Left colon (tissue), 2 donors: ENCODE data around the gene POLD4. TPM values are rescaled to one million over a fixed set of nuclear protein-coding genes. Genes with fewer than 3 reads are reported as not detected.
"Not testable (repeated sequence)": the region's sequence is repeated elsewhere in the genome, so short reads cannot be mapped to it uniquely, and the experiment has no call there.

Experiments used
- ATAC-seq: fragments of 200-7000 bp; cut with Tn5 transposase; one replicate; pipeline ENCODE4 v1.9.1; 2020; ENCODE audit warnings: mild to moderate bottlenecking, moderate library complexity
- DNase-seq, 2 donors: peaks; one replicate each; pipeline ENCODE4 v3.0.0-alpha.2; 2020
- intact Hi-C, 2 donors: fragments of 100-400 bp; cut with DNase I in 1 of 2; cut with micrococcal nuclease in 1 of 2; formaldehyde crosslinking; loops; one replicate each; pipeline versions ENCODE4 v1.11.2 to v1.14.0; 2022; cut with DNase I, micrococcal nuclease
- long read RNA-seq: library from polyadenylated mRNA; unstranded; transcript quantifications from one replicate; pipeline ENCODE4 v2.0.0, GENCODE V29; 2021
- total RNA-seq, 2 donors: library from RNA; stranded (reverse); fragmentation: NEBNext Ultra II Directional; extraction: Animal tissue kit (Norgen Biotek cat#: 25700); gene quantifications; one replicate each; pipeline ENCODE4 v1.2.1, GENCODE V29; 2021
- donor health status: DM: no; HTN: no; CAD: no.
- donor health status: DM: yes; HTN: yes; CAD: no.

Gene POLD4
- total RNA-seq: 100 to 1,000 TPM; 237 to 262 TPM
- long read RNA-seq, transcript POLD4-207 (4 exons, 584 nt): minor isoform, 6 of 105 reads
- long read RNA-seq, transcript POLD4-201 (4 exons, 918 nt): minor isoform, 35 of 105 reads
- long read RNA-seq, transcript POLD4-208 (4 exons, 904 nt): minor isoform, 7 of 105 reads
- long read RNA-seq, transcript POLD4-209 (2 exons, 860 nt): major isoform, 37 of 105 reads
- long read RNA-seq, partial matches to known transcripts: 8 of 105 reads
- long read RNA-seq, other reads (novel, unspliced or antisense): 3 of 105 reads

DNA sequence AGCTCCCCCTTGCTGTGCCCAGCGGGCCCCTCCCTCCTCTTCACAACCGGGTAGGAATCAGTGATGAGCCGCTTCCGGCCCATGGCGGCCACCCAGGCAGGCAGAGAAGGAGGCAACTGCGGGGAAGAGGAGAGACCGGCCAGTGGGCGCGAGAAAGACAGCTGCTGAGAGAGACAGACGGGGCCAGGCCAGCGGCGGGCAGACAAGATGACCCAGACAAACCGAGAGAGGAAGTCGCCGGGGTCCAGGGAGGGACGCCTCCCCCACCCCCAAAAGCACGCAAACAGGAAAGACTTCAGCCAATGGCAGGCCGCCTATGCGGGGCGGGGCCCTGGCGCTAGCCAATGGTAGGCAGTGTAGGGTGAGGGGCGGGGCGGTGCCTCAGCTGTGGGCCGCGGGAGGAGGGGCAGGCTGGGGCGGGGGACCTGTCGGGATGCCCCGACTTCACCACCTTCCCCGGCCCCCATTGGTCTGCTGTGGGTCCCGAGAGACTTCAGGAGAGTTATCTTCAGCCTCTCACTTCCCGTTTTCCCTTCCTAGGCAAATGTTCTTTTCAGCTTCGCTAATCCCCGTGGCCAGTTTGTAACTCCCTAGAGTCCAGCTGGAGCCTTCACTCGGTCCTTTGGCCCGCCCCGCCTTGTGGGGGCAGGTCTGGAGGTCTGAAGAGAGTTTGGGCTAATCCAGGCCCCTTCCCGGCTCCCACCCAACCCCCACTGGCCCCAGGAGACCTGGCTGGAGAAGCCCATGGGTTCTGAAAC lies at the start of gene POLD4:
TSS of gene POLD4 (minus strand) at position 230 of the 758 bp plus-strand sequence. CDS start at position 83, 147 bp downstream.
- peak; percentile 99 to 100 for DNase-seq

DNA sequence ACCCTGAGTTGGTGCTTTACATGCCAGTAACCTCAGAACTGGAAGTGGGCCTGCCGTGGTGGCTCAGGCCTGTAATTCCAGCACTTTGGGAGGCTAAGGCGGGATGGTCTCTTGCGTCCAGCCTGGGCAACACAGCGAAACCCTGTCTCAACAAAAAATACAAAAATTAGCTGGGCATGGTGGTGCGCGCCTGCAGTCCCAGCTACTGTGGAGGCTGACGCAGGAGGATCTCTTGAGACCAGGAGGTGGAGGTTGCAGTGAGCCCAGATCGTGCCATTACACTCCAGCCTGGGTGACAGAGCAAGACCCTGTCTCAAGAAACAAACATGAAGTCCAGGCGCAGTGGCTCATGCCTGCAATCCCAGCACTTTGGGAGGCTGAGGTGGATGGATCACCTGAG lies 49.7 kb upstream of the POLD4 start:
- DNase-seq, intact Hi-C loops, ATAC-seq: not testable (repeated sequence)

More for the DNA sequence above, at the start of gene POLD4:
- peak; percentile 68 for ATAC-seq
- intact Hi-C loops: no loop called here

DNA sequence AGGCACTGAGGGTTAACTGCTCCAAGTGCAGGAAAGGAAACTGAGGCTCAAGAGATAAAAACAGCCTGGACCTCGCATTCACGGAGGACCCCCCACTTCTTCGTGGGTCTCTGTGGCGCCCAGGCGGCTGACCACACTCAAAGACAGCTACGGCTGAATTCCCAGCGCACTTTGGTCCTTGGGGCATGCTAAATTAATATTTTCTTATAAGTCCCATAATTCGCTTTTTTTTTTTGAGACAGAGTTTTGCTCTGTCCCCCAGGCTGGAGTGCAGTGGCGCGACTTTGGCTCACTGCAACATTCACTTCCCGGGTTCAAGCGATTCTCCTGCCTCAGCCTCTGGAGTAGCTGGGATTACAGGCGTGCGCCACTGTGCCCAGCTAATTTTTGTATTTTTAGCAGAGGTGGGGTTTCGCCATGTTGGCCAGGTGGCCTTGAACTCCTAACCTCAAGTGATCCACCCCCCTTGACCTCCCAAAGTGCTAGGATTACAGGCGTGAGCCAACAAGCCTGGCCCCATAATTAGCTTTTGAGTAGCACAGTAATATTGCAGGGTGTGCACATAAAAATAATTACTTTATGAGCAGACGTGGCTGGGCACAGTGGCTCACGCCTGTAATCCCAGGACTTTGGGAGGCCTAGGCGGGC lies 49.0 kb upstream of the POLD4 start:
- intact Hi-C loops, DNase-seq: not testable (repeated sequence)
- ATAC-seq: peak; percentile 39

DNA sequence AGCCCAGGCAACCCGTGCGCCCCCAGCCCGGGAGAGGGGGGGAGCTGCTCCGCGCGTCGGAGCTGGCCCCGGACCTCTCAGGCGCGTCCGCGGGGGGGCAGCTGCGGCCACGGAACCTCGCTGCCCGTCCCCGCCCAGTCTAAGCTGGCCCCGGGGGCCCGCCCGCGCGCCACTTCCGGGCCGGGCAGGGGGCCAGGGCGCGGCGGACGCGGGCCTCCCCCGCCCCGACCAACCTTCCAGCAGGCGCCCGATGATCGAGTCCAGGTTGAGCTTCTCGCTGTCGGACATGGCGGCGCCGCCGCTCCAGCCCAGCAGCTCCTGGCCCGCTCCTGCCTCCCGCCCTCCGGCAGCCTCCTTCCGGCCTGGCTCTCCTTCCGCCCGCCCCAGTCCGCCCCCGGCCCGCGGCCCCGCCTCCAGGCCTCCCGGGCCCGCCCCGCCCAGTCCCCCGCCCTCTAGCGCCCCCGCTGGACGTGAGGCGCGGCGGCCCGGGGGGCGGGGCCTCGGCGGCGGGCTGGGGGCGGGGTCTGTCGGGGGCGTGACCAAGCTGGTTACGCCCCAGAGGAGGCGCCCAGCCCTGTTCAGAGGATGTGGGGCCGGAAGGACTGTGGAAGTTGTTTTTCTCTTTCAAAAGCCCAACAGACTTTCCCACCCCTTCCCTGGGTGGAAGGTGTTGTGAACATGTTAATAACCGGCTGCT lies 48.3 kb upstream of the POLD4 start, which contains the start of gene PPP1CA:
TSS of gene PPP1CA (minus strand) at position 364 of the 697 bp plus-strand sequence. CDS start at position 288, 76 bp downstream.
- ATAC-seq (peak; percentile 81), DNase-seq (peak; percentile 87 to 92)
- intact Hi-C loops: no loop called here

DNA sequence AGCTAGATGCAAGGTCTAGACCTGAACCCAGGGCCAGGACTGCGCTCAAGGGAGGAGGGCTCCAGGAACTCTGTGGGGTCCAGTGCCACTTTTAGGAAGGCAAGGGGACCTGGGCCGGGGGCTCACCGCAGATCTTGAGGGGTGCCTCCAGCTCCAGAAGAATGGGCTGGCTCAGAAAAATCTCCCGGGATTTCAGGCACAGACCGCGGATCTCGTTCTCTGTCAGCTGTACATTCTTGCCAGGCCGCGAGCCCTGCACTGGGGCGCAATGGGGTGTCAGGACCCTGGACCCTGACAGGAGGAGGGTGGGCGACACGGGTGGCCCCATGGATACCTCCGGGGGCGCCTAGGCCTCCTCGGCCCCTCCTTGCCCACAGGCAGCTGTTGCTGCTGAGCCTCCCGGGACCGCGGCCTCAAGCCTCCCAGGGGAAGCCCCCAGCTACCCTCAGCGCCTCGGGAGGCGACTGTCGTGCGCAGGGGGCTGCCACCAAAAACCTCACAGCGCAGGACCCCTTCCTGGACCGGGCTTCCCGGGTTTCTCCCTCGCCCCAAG lies 47.7 kb upstream of the POLD4 start:
- intact Hi-C loops: no loop called here
- ATAC-seq: peak; percentile 0
- DNase-seq: no peak

DNA sequence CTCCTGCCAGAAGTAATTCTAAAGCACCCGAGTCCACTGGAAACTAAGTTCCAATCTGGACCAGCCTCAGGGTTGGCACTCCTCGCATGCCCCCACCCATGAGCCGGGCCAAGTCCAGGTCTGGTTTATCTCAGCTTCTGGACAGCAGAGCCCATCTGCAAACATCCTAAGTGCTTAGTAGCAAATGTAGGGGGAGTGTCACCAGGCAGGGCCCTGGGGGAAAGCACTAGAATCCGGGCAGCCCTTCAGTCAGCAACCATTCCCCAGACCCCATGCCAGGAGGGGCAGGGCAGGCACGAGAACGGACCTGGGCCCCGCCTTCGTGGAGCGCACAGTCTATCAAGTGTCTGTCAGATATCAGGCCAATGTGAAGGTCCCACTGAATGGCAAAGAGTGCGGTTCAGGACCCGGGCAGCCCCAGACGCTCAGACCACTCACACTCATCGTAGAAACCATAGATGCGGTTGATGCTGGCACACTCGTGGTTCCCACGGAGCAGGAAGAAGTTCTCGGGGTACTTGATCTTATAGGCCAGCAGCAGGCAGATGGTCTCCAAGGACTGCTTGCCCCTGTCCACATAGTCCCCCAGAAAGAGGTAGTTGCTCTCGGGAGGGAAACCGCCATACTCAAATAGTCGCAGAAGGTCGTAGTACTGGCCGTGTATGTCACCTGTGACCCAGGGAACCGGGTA lies 47.0 kb upstream of the POLD4 start:
- DNase-seq: peak in 1 of 2 donors; percentile 71
- intact Hi-C loops: no loop called here
- no peak for ATAC-seq

DNA sequence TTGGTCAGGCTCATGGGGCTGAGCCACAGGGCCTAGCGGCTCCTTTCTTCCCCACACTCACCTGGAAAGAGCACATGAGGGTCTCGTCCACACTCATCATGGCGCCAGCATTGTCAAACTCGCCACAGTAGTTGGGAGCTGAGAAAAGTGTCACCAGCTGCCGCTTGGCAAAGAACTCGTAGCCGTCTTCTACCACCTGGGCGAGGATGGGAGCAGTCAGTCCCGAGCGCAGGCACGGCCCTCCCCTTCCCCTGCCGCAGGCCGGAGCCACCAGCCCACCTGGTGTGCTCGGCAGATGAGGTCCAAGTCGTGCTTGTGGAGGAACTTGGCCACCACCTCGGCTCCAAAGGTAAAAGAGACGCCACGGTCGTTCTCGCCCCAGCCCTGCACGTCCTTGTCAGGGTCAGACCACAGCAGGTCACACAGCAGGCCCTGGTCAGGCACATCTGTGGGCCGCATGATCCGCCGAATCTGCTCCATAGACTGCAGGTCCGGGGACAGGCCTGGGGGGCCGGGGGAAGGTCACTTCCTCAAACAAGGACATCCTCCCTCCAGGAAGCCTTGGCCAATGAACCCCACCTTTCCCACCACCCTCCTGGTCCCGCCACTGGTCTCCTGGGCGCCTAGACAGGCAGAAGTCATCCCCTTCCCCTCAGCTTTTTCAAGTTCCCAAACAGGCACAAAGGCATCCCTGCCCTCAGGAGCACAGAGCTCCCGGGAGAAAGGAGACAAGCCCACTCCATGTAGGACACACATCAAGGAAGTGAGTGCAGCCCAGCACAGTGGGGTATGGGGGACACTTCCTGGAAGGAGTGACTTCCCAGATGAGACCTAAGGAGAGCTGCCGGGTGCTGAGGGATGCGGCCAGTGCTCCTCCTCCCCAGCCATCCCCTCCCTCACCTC lies 45.6 kb upstream of the POLD4 start:
- ATAC-seq (no peak), DNase-seq (no peak)
- intact Hi-C loops: loop anchor here in 1 of 2 donors (10.0 kb wide), 1 partner anchor 106 kb away; the partner anchor contains the start of genes CDK2AP2 and PITPNM1

DNA sequence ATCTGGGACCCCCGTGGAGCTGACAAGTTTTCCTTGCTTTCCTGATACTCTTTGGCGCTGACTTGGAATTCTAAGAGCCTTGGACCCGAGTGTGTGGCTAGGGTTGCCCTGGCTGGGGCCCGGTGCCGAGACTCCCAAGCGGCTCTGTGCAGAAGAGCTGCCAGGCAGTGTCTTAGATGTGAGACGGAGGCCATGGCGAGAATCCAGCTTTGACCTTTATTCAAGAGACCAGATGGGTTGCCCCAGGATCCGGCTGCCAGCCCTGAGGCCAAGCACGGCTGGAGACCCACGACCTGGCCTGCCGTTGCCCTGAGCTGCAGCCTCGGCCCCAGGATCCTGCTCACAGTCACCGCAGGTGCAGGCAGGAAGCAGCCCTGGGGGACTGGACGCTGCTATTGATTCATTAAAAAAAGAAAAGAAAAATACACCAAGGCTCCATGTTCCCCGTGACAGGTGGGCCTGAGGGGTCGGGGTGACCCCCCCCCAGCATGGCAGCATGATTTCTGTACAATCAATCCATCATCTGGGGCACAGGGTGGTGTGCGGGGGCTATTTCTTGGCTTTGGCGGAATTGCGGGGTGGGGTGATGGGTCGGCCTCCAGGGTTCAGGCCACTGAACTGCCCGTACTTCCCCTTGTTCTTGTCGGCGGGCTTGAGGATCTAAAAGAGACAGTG lies 44.8 kb upstream of the POLD4 start:
- DNase-seq: no peak
- ATAC-seq: no peak
- intact Hi-C loops: loop anchor here in 1 of 2 donors (10.0 kb wide), 1 partner anchor 107 kb away; the partner anchor contains the start of genes CDK2AP2 and PITPNM1

DNA sequence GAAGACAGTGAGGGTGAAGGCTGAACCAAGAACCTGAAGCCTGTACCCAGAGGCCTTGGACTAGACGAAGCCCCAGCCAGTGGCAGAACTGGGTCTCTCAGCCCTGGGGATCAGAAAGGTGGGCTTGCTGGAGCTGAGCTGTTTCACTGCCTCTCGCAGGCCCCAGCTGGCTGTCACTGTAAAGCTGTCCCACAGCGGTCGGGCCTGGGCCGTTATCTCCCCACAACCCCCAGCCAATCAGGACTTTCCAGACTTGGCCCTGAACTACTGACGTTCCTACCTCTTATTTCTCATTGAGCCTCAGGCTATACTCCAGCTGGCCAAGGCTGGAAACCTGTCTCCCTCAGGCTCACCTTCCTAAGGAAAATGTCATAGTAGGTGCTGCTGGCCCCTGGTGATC lies 44.2 kb upstream of the POLD4 start:
- DNase-seq (no peak), ATAC-seq (no peak)
- intact Hi-C loops: loop anchor here in 1 of 2 donors (10.0 kb wide), 1 partner anchor 107 kb away; the partner anchor contains the start of genes CDK2AP2 and PITPNM1

DNA sequence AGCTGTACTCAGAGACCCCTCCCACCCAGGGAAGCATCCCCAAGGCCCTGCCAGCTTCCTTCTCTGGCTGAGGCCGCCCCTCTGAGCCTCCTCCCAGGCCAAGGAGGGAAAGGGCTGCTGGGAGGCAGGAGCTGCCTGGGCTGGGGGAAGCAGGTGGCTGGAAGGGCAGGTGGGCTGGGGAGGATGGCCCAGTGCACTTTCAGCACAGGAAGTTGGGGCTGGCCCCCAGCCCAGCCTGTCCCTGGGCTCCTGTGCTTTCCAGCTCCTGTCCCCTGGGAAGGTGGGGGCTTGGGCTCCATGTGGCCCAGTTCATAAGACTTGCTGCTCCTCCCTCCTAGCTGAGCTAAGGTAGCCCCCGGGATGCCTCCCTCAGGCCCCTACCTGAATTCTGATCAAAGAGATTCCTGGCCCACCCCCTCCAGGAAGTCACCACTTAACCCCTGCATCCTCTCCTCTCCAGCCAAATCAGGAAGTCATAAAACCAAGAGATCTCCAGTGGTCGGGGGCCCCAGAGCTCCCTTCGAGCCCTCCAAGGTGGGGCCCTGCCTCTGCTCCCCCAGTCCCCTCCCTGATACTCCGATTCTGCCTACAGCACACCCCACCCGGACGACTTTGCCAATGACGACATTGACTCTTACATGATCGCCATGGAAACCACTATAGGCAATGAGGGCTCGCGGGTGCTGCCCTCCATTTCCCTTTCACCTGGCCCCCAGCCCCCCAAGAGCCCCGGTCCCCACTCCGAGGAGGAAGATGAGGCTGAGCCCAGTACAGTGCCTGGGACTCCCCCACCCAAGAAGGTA lies 43.4 kb upstream of the POLD4 start:
- intact Hi-C loops: loop anchor here in 1 of 2 donors (10.0 kb wide), 1 partner anchor 108 kb away; the partner anchor contains the start of genes CDK2AP2 and PITPNM1
- DNase-seq: no peak
- no peak for ATAC-seq

DNA sequence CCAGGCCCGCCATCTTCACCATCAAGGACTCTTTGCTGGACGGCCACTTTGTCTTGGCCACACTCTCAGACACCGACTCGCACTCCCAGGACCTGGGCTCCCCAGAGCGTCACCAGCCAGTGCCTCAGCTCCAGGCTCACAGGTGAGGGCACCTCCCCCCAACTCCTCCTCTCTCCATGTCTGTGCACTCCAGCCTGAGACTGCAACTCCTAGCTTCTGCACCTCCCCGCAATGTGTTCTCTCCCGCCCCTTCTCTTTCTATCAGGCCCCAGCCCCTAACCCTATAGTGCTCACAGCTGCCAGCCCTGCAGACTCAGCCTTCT lies 42.9 kb upstream of the POLD4 start:
- no peak for DNase-seq
- ATAC-seq: no peak
- intact Hi-C loops: loop anchor here in 1 of 2 donors (10.0 kb wide), 1 partner anchor 109 kb away; the partner anchor contains the start of genes CDK2AP2 and PITPNM1

DNA sequence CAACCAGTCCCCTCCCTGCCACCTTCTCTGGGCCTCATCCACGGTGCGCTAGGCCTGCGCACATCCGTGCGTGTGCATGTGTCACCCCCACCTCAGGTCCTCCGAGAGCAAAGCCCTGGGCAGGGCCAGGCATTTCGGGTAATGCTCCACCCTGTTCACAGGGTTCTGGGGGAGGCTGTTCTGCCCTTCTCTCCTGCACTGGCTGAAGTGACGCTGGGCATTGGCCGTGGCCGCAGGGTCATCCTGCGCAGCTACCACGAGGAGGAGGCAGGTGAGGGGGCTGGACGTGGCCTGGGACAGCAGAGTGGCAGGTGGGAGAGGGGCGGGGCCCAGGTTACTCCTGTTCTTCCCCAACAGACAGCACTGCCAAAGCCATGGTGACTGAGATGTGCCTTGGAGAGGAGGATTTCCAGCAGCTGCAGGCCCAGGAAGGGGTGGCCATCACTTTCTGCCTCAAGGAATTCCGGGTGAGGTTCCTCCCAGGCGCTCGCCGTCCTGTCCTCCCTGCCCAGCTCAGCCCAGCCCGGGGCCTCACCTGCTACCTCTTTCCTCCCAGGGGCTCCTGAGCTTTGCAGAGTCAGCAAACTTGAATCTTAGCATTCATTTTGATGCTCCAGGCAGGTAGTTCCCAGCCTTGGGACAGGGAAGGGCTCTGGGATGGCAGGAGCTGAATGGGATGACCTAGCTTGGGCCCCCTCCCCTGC lies 42.4 kb upstream of the POLD4 start:
- DNase-seq: no peak
- intact Hi-C loops: loop anchor here in 1 of 2 donors (10.0 kb wide), 1 partner anchor 109 kb away; the partner anchor contains the start of genes CDK2AP2 and PITPNM1
- no peak for ATAC-seq

DNA sequence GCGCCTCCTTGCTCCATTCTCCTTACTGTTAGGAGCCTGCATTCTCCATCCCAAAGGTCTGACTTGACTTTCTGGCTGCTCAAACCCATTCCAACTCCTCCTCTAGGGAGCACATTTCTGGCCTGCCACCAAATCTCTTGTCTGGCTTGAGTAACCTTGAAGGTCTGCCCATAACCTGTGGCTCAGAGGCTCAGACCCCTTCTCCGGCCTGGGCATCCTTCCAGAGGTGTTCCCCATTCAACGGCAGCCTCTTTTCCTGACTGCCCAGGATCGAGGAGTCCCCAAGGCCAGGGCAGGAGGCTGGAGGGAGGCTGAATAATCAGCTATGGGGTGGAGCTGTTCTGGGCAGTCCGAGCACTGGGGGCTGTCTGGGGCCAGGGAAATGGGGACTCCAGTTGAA lies 40.6 kb upstream of the POLD4 start:
- ATAC-seq: no peak
- no peak for DNase-seq

DNA sequence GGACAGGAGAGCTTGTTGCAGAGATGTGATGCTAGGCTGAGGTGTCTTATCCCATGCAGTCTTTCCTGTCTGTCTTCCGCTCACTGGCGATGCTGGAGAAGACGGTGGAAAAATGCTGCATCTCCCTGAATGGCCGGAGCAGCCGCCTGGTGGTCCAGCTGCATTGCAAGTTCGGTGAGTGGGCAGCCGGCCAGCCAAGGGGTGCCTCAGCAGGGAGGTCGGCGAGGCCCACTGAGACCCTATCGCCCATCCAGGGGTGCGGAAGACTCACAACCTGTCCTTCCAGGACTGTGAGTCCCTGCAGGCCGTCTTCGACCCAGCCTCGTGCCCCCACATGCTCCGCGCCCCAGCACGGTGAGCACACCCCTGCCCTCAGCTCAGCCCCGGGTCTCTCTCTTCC lies 40.1 kb upstream of the POLD4 start:
- intact Hi-C loops: loop anchor here in 1 of 2 donors (10.0 kb wide), 1 partner anchor 111 kb away; the partner anchor contains the start of genes CDK2AP2 and PITPNM1
- ATAC-seq (no peak), DNase-seq (no peak)

More for the DNA sequence above, 40.6 kb upstream of the POLD4 start:
- intact Hi-C loops: loop anchor here in 1 of 2 donors (10.0 kb wide), 1 partner anchor 111 kb away; the partner anchor contains the start of genes CDK2AP2 and PITPNM1
